PC-9 (cell line): Measurements from ENCODE around the gene TNMD.
A peak's percentile ranks its signal among the peaks of the same experiment; 100 is the strongest.

Source experiments
- CTCF ChIP-seq: fragments of 200-600 bp; sonication (generic); conservative IDR thresholded peaks from 2 replicates; pipeline ENCODE4 v1.6.1; 2017; ENCODE audit warnings: mixed run types, antibody characterized with exemption, mild to moderate bottlenecking, moderate library complexity
- EZH2 ChIP-seq: fragments of 200-600 bp; sonication (generic); IDR thresholded peaks from 2 replicates; pipeline ENCODE4 v1.8.0; 2017; ENCODE audit warnings: antibody characterized with exemption, low read depth

- TF ChIP-seq CTCF (peak; percentile 72), EZH2 (no peak)
Observed at GRCh38 chrX:100636321-100636991, 51.7 kb downstream of the TNMD start, which contains the start of gene TSPAN6.
